Measurements from ENCODE around the gene PTBP2.

Gene PTBP2

DNA sequence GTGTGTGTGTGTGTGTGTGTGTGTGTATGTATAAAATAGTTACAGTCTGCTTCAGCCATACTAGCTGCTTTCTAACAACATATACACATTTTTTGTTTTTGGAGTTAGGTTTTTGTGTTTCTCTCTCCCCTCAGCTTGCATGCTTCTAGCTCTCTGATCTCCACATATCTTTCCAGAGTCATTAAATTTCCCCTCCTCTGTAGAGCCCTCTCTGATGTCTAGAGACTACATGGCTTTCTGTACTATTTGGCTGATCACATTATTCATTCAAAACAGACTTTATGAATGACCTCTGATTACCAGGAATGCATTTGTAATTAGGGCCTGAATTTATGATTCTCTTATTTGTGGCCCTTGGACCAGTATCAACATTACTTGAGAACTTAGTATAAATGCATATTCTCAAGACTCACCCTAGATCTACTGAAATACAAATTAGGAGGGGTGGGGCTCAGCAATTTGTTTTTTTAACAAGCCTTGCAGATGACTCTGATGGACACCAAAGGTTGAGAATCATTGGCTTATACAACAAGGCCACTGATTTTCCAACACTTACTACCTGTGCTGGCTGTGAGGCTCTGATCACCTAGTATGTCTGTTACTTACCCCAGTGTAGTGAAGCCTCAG, 104.5 kb downstream of the PTBP2 start:
- H3K9ac ChIP-seq (ENCODE audit: low read depth, low read length): no peak overlapping the region
- H3K9me3 ChIP-seq (ENCODE audit: insufficient read depth, low read depth, low read length): no peaks in the 10 kb centered on the region
- H3K36me3 ChIP-seq (ENCODE audit: insufficient read depth, low read depth, low read length): 0 out of 2 replicates have a peak, but pooled peaks cover 9% of the 10 kb centered on the region
- no peak overlapping the region for H3K4me3 ChIP-seq (ENCODE audit: low read length)
- no peaks in the 10 kb centered on the region for H3K4me1 ChIP-seq (ENCODE audit: insufficient read depth, low read length)
- H3K27me3 ChIP-seq (ENCODE audit: insufficient read depth, low read length): no peaks in the 10 kb centered on the region
- no peak overlapping the region for H3K27ac ChIP-seq (ENCODE audit: low read length)

DNA sequence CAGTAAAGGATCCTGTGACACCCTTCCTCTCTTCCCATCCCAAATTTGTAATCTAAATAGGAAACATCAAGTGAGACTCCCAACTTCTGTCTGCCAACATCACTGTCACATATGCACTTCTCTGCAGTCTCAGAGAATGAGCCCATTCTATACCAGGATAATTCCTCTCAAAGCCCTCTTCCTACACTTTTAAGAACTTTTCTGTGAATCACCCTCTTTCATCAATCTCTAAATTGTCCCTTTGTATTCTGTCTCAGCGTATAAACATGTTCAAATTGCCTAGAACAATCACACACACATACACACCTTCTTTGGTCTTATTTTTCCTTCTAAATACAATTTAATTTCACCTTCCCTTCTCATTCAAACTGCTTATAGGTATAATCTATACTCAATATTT, 111.8 kb downstream of the PTBP2 start:
- no peaks in the 10 kb centered on the region for H3K36me3 ChIP-seq (ENCODE audit: insufficient read depth, low read depth, low read length)

DNA sequence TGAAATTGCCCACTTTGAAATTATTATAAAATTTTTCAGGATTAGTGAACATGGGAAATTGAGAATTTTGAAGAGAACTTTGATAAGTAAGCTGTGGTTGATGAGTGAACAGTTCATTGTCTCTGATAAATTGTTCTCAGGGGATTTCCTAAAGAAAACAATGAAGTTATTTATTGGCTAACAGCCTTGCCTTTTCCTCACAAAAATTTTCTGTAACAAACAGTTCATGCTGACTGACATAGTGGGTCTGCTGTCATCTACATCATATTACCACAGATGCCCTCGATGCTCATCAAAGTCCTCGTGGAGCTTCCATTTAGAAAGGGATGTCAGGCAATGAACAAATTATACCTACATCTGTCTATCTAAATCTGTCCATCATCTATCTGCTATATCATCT, 113.4 kb downstream of the PTBP2 start:
- no peak overlapping the region for H3K27ac ChIP-seq (ENCODE audit: low read length)
- H3K4me3 ChIP-seq (ENCODE audit: low read length): no peak overlapping the region

More for the DNA sequence above, 111.8 kb downstream of the PTBP2 start:
- Histone ChIP-seq H3K27ac (ENCODE audit: low read length) (no peak overlapping the region), H3K27me3 (ENCODE audit: insufficient read depth, low read length) (no peaks in the 10 kb centered on the region), H3K4me1 (ENCODE audit: insufficient read depth, low read length) (0 out of 2 replicates have a peak, but pooled peaks cover 3% of the 10 kb centered on the region), H3K9me3 (ENCODE audit: insufficient read depth, low read depth, low read length) (no peaks in the 10 kb centered on the region), H3K4me3 (ENCODE audit: low read length) (no peak overlapping the region), H3K9ac (ENCODE audit: low read depth, low read length) (no peak overlapping the region)

DNA sequence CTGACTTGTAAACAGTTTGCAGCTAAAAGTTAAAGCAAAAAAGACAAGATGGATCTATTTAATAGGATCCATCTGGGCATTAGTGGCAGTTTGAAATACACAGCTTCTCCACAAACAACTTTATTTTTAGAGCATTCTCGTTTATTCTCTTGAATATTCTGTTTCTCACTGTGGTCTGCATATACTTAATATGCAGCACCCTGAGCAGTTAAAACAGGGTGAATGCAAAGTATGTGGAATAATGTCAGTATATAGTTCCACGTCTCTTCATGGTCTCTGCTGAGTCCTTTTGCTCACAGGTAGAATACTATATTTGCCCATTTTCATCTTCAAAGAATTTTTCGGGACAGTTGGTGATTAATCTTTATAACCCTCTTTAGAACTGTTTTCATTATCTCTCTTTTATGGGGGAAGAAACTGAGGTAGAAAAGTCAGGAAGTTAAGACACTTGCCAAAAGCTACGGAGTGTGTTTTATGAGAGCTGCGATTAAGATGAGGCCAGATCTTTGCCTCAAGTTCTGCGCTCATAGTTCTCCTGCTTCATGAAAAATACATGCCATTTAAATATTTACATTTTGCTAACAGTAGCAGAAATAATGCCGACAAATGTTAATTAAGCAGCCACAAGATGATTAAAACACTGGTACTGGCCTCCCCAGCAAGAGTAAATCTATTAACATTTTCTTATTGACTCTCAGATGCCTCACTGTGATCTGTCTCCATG, 115.6 kb downstream of the PTBP2 start:
- Histone ChIP-seq H3K9ac (ENCODE audit: low read depth, low read length) (no peak overlapping the region), H3K27ac (ENCODE audit: low read length) (no peak overlapping the region), H3K4me3 (ENCODE audit: low read length) (no peak overlapping the region), H3K4me1 (ENCODE audit: insufficient read depth, low read length) (0 out of 2 replicates have a peak, but pooled peaks cover 3% of the 10 kb centered on the region), H3K27me3 (ENCODE audit: insufficient read depth, low read length) (no peaks in the 10 kb centered on the region), H3K9me3 (ENCODE audit: insufficient read depth, low read depth, low read length) (no peaks in the 10 kb centered on the region), H3K36me3 (ENCODE audit: insufficient read depth, low read depth, low read length) (no peaks in the 10 kb centered on the region)

More for the DNA sequence above, 113.4 kb downstream of the PTBP2 start:
- Histone ChIP-seq H3K9ac (ENCODE audit: low read depth, low read length) (no peak overlapping the region), H3K27me3 (ENCODE audit: insufficient read depth, low read length) (no peaks in the 10 kb centered on the region), H3K9me3 (ENCODE audit: insufficient read depth, low read depth, low read length) (no peaks in the 10 kb centered on the region), H3K36me3 (ENCODE audit: insufficient read depth, low read depth, low read length) (no peaks in the 10 kb centered on the region), H3K4me1 (ENCODE audit: insufficient read depth, low read length) (0 out of 2 replicates have a peak, but pooled peaks cover 3% of the 10 kb centered on the region)

DNA sequence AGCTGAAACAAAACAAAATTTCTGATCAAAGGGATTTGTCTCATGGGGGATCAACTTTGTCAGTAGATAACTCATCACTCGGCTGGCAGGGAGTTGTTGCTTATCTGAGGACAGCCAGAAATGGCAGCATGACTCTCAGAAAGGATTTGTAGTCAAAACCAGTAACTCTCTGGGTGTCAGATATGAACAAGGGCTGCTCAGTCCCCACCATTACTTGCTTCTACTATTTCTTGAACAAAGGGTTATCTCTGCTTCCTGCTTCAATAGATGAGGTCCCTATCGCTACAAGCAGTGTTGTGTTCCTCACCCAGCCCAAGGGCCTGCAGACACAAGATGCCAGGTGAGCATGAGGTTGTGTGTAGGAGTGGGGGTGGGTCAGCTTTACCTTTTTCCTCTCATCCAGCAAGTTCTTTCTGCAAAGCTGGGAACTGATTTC, 116.2 kb downstream of the PTBP2 start:
- no peaks in the 10 kb centered on the region for H3K36me3 ChIP-seq (ENCODE audit: insufficient read depth, low read depth, low read length)
- H3K27ac ChIP-seq (ENCODE audit: low read length): no peak overlapping the region

DNA sequence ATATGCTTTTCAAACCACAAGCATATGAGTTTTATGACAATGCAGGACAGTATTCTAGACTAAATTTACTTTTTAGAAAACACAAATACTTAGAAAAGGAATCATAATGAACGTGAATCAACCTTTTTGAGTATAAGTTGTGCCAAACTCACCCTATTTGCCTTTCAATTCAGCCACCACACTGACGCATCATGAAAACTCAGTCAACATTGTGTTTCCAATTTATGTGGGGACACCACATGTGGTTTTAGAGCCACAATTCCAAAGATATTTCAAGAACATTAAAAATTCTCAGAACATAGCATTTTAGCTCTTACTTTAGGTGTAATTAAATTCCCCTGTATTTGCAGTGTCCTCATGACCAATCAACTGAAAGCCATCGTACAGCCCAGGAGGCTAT, 118.8 kb downstream of the PTBP2 start:
- Histone ChIP-seq H3K27me3 (ENCODE audit: insufficient read depth, low read length) (no peaks in the 10 kb centered on the region), H3K4me3 (ENCODE audit: low read length) (no peak overlapping the region), H3K9me3 (ENCODE audit: insufficient read depth, low read depth, low read length) (no peaks in the 10 kb centered on the region), H3K36me3 (ENCODE audit: insufficient read depth, low read depth, low read length) (no peaks in the 10 kb centered on the region), H3K9ac (ENCODE audit: low read depth, low read length) (no peak overlapping the region), H3K4me1 (ENCODE audit: insufficient read depth, low read length) (0 out of 2 replicates have a peak, but pooled peaks cover 3% of the 10 kb centered on the region), H3K27ac (ENCODE audit: low read length) (no peak overlapping the region)

More for the DNA sequence above, 116.2 kb downstream of the PTBP2 start:
- no peaks in the 10 kb centered on the region for H3K9me3 ChIP-seq (ENCODE audit: insufficient read depth, low read depth, low read length)
- H3K4me1 ChIP-seq (ENCODE audit: insufficient read depth, low read length): 0 out of 2 replicates have a peak, but pooled peaks cover 3% of the 10 kb centered on the region
- H3K9ac ChIP-seq (ENCODE audit: low read depth, low read length): no peak overlapping the region
- H3K4me3 ChIP-seq (ENCODE audit: low read length): no peak overlapping the region
- no peaks in the 10 kb centered on the region for H3K27me3 ChIP-seq (ENCODE audit: insufficient read depth, low read length)

DNA sequence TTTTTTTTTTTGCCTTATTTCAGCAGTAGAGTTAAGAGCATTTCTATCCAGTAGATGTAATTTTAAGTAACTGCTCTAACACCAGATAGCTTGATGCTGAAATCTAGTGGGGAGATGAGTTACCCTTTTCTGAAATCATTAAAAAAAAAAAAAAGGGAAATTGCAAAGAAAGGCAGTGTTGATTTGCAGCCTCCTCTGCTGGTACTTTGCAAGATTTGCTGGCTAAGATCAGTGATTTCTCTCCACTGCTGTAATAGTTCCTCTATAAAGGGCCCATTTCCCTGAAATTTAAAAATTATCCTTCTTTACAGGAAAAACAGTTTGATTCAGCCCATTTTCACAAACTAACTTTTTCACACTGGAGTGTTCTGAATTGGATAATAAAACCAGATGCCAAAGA, 120.6 kb downstream of the PTBP2 start:
- no peaks in the 10 kb centered on the region for H3K9me3 ChIP-seq (ENCODE audit: insufficient read depth, low read depth, low read length)
- H3K4me1 ChIP-seq (ENCODE audit: insufficient read depth, low read length): 0 out of 2 replicates have a peak, but pooled peaks cover 3% of the 10 kb centered on the region
- no peak overlapping the region for H3K27ac ChIP-seq (ENCODE audit: low read length)
- H3K4me3 ChIP-seq (ENCODE audit: low read length): no peak overlapping the region
- no peaks in the 10 kb centered on the region for H3K36me3 ChIP-seq (ENCODE audit: insufficient read depth, low read depth, low read length)
- H3K27me3 ChIP-seq (ENCODE audit: insufficient read depth, low read length): no peaks in the 10 kb centered on the region
- H3K9ac ChIP-seq (ENCODE audit: low read depth, low read length): no peak overlapping the region

DNA sequence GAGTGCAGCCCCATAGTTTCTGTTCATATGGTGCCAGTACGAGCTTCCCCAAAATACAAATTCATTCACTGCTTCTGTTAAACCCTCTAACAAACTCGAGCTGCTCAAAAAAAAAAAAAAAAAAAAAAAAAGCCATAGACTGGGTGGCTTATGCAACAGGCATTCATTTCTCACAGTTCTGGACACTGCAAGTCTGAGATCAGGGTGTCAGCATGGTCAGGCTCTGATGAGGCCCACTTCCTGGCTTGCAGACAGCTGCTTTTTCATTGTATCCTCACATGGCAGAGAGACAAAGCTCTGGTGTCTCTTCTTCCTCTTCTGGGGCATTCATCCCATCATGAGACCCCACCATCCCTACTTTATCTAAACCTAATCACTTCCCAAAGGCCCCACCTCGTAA, 121.6 kb downstream of the PTBP2 start:
- no peaks in the 10 kb centered on the region for H3K27me3 ChIP-seq (ENCODE audit: insufficient read depth, low read length)
- H3K9me3 ChIP-seq (ENCODE audit: insufficient read depth, low read depth, low read length): no peaks in the 10 kb centered on the region
- no peaks in the 10 kb centered on the region for H3K4me1 ChIP-seq (ENCODE audit: insufficient read depth, low read length)
- no peak overlapping the region for H3K9ac ChIP-seq (ENCODE audit: low read depth, low read length)
- H3K4me3 ChIP-seq (ENCODE audit: low read length): no peak overlapping the region
- no peak overlapping the region for H3K27ac ChIP-seq (ENCODE audit: low read length)
- no peaks in the 10 kb centered on the region for H3K36me3 ChIP-seq (ENCODE audit: insufficient read depth, low read depth, low read length)

DNA sequence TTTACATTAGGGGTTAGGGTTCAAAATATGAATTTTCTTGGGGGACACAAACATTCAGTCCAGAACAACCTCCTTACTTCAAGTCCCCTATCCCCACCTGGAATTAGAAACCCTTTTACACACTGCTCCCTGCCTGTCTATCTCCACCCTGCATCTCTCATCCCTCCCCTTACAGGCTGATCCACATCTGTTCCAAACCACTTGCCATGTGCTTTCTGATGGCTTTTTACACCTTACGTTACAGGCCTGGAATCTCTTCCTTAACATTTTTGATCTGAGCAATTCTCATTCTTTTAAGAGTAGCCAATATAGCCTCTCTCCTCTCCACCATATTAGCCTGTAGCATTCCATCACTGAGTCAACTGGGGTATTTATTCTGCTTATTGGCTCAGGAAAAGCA, 122.0 kb downstream of the PTBP2 start:
- no peaks in the 10 kb centered on the region for H3K9me3 ChIP-seq (ENCODE audit: insufficient read depth, low read depth, low read length)

DNA sequence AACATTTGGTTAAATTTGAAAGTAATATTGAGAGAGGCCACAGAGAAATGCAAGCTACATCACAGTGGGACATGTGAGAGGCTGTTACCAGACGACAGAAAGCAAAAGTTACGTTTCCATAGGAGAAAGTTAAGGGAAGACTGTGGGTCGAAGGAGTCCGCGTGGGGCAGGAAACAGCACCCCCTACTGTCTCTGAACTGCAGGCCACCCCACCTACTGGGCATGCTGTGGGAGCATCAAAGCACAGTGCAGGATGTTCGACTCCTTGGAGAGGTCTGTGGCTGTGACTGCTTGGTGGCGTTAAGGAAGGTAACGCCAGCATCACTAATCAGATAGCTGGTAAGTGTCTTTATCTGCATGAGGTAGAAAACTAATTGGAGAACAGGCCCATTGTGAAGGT, 123.9 kb downstream of the PTBP2 start:
- no peaks in the 10 kb centered on the region for H3K9me3 ChIP-seq (ENCODE audit: insufficient read depth, low read depth, low read length)
- no peak overlapping the region for H3K27ac ChIP-seq (ENCODE audit: low read length)
- no peak overlapping the region for H3K4me3 ChIP-seq (ENCODE audit: low read length)
- H3K4me1 ChIP-seq (ENCODE audit: insufficient read depth, low read length): no peaks in the 10 kb centered on the region
- no peak overlapping the region for H3K9ac ChIP-seq (ENCODE audit: low read depth, low read length)
- no peaks in the 10 kb centered on the region for H3K27me3 ChIP-seq (ENCODE audit: insufficient read depth, low read length)
- no peaks in the 10 kb centered on the region for H3K36me3 ChIP-seq (ENCODE audit: insufficient read depth, low read depth, low read length)

More for the DNA sequence above, 122.0 kb downstream of the PTBP2 start:
- Histone ChIP-seq H3K4me3 (ENCODE audit: low read length) (no peak overlapping the region), H3K4me1 (ENCODE audit: insufficient read depth, low read length) (no peaks in the 10 kb centered on the region), H3K27me3 (ENCODE audit: insufficient read depth, low read length) (no peaks in the 10 kb centered on the region), H3K27ac (ENCODE audit: low read length) (no peak overlapping the region), H3K36me3 (ENCODE audit: insufficient read depth, low read depth, low read length) (no peaks in the 10 kb centered on the region), H3K9ac (ENCODE audit: low read depth, low read length) (no peak overlapping the region)

DNA sequence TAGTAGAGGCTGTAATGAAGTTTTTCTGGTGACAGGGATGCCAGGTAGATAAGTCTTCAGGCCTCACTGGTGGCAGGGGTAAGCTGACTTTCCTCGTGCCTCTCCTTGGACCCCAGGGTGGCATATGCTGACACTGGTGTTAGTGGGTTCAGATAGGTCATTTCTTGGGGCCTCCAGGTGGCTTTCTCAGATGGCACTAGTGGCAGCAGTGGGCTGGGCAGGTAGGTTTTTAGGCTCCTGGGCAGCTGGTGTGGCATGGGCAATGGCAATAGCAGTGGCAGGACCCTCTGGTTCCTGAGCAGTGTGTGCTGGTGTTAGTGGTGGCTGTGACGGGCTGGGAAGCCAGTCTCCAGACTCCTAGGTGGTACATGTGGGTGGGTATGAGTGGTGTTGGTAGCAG, 140.3 kb downstream of the PTBP2 start:
- H3K4me1 ChIP-seq (ENCODE audit: insufficient read depth, low read length): no peaks in the 10 kb centered on the region
- H3K9me3 ChIP-seq (ENCODE audit: insufficient read depth, low read depth, low read length): no peaks in the 10 kb centered on the region
- no peaks in the 10 kb centered on the region for H3K27me3 ChIP-seq (ENCODE audit: insufficient read depth, low read length)
- H3K36me3 ChIP-seq (ENCODE audit: insufficient read depth, low read depth, low read length): no peaks in the 10 kb centered on the region
- no peak overlapping the region for H3K4me3 ChIP-seq (ENCODE audit: low read length)
- H3K9ac ChIP-seq (ENCODE audit: low read depth, low read length): no peak overlapping the region
- no peak overlapping the region for H3K27ac ChIP-seq (ENCODE audit: low read length)

DNA sequence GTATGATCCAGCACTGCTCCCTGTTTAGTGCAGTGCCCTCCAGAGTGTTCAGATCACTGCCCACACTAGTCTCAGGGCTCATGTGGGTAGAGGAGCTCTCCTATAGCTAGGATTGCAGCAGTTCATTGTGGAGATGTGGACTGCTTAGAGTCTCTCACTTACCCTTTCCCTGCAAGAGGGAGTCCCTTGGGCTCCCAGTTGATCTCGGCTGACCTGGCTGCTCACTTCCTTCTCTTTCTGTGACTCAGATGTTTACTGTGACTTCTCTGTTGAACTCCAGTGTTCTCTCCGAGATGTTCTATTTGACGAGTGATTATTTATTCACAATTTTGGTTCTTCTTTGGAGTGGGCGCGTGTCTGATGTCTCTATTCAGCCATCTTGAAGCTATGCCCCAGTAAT, 141.9 kb downstream of the PTBP2 start:
- no peaks in the 10 kb centered on the region for H3K4me1 ChIP-seq (ENCODE audit: insufficient read depth, low read length)
- no peak overlapping the region for H3K27ac ChIP-seq (ENCODE audit: low read length)
- H3K9me3 ChIP-seq (ENCODE audit: insufficient read depth, low read depth, low read length): no peaks in the 10 kb centered on the region
- H3K36me3 ChIP-seq (ENCODE audit: insufficient read depth, low read depth, low read length): no peaks in the 10 kb centered on the region
- H3K9ac ChIP-seq (ENCODE audit: low read depth, low read length): no peak overlapping the region
- no peak overlapping the region for H3K4me3 ChIP-seq (ENCODE audit: low read length)
- no peaks in the 10 kb centered on the region for H3K27me3 ChIP-seq (ENCODE audit: insufficient read depth, low read length)

Data from iPS-20b (cell line).